Astrocyte (in vitro differentiated cells and primary cell): ENCODE results near the gene BOD1L2.

Experiments
- EZH2 ChIP-seq: IDR thresholded peaks from 2 replicates; pipeline ENCODE4 v1.6.1; 2012; ENCODE audit warnings: mild to moderate bottlenecking, low read length, inconsistent platforms; ENCODE audit not compliant: insufficient read depth
- TF ChIP-seq, protein P1 (sequence below): IDR thresholded peaks from 2 replicates; pipeline ENCODE4 v1.5.1; 2011; ENCODE audit warnings: low read depth, mild to moderate bottlenecking, inconsistent platforms, low read length, moderate library complexity; ENCODE audit not compliant: insufficient read depth

DNA sequence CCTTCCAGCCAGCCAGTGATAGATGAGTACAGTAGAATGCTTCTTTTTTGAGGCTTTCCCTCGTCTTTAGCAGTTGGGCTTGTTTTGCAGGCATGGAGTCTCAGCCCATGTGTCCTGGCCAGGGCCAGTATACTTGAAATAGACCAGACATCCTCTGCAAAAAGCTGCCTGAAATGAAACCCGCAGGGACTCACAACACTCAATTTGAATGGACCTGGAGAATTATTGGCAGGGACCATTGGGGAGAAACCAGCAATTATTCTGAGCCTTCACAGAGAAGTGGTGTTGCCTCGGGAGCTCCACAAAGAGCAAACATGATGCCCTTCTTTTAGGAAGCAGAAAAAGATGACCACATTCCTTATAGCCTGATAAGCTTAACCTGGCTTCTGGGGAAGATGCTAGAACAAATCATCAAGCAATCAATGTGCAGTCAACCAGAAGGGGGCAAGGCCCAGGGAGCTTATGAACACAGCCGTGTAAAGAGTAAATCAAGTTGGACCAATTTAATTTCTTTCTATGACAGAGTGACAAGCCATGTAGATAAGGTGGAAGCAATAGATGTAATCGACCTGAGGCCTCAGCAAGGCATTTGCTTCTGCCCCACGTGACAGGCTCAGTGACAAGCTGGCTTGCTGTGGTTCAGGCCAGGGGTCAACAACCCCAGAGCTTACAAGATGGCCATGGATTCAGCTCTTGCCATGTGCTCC lies 42.1 kb downstream of the BOD1L2 start:
- TF ChIP-seq EZH2 = no peak
- TF ChIP-seq, protein P1, sequence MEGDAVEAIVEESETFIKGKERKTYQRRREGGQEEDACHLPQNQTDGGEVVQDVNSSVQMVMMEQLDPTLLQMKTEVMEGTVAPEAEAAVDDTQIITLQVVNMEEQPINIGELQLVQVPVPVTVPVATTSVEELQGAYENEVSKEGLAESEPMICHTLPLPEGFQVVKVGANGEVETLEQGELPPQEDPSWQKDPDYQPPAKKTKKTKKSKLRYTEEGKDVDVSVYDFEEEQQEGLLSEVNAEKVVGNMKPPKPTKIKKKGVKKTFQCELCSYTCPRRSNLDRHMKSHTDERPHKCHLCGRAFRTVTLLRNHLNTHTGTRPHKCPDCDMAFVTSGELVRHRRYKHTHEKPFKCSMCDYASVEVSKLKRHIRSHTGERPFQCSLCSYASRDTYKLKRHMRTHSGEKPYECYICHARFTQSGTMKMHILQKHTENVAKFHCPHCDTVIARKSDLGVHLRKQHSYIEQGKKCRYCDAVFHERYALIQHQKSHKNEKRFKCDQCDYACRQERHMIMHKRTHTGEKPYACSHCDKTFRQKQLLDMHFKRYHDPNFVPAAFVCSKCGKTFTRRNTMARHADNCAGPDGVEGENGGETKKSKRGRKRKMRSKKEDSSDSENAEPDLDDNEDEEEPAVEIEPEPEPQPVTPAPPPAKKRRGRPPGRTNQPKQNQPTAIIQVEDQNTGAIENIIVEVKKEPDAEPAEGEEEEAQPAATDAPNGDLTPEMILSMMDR = no peak
